Duodenal mucosa (tissue), 2 donors: ENCODE data around the gene AOAH.
A peak's percentile ranks its signal among the peaks of the same experiment; 100 is the strongest.
"Not testable (repeated sequence)": the region's sequence is repeated elsewhere in the genome, so short reads cannot be mapped to it uniquely, and the experiment has no call there.

Experiments used
- H3K27ac ChIP-seq: one replicate; pipeline ENCODE4 v1.7.0; 2013; ENCODE audit warnings: low read depth, low read length
- H3K27me3 ChIP-seq, 2 donors: one replicate each; pipeline ENCODE4 v1.7.0; 2013; ENCODE audit warnings: low read length in 2 of 2, control low read depth in 1 of 2; ENCODE audit not compliant: insufficient read depth in 2 of 2, control insufficient read depth in 1 of 2
- H3K36me3 ChIP-seq, 2 donors: one replicate each; pipeline ENCODE4 v1.7.0; 2013; ENCODE audit warnings: low read length in 2 of 2, control low read depth in 1 of 2; ENCODE audit not compliant: insufficient read depth in 2 of 2, control insufficient read depth in 1 of 2
- H3K4me1 ChIP-seq, 2 donors: one replicate each; pipeline ENCODE4 v1.7.0; 2013; ENCODE audit warnings: low read length in 2 of 2, control low read depth in 1 of 2; ENCODE audit not compliant: insufficient read depth in 2 of 2, control insufficient read depth in 1 of 2
- H3K4me3 ChIP-seq, 2 donors: one replicate each; pipeline ENCODE4 v1.7.0; 2013; ENCODE audit warnings: low read length in 2 of 2, low read depth in 1 of 2
- H3K9ac ChIP-seq, 2 donors: one replicate each; pipeline ENCODE4 v1.7.0; 2013; ENCODE audit warnings: low read length in 2 of 2, low read depth in 1 of 2
- H3K9me3 ChIP-seq, 2 donors: one replicate each; pipeline ENCODE4 v1.7.0; 2013; ENCODE audit warnings: low read length in 2 of 2, control low read depth in 1 of 2; ENCODE audit not compliant: control insufficient read depth in 1 of 2

Gene AOAH

GRCh38 chr7:36726311-36726710 lies 2.0 kb upstream of the AOAH start:
- no peaks in the 10 kb centered on the region for H3K27me3 ChIP-seq
- no peak overlapping the region for H3K27ac ChIP-seq
- no peaks in the 10 kb centered on the region for H3K36me3 ChIP-seq
- H3K4me1 ChIP-seq, result peaks cover 10 to 13% of the 10 kb centered on the region in 2 donors
- H3K9me3 ChIP-seq, result no peaks in the 10 kb centered on the region
- H3K4me3 ChIP-seq, result no peak overlapping the region
- no peak overlapping the region for H3K9ac ChIP-seq

GRCh38 chr7:36724996-36725395 lies 702 bp upstream of the AOAH start:
- Histone ChIP-seq H3K4me3 (no peak overlapping the region), H3K36me3 (no peaks in the 10 kb centered on the region), H3K9ac (no peak overlapping the region), H3K4me1 (peaks cover 10 to 13% of the 10 kb centered on the region in 2 donors), H3K27ac (no peak overlapping the region), H3K9me3 (no peaks in the 10 kb centered on the region), H3K27me3 (no peaks in the 10 kb centered on the region)

- Histone ChIP-seq H3K27me3 (no peaks in the 10 kb centered on the region), H3K27ac (no peak overlapping the region), H3K9me3 (no peaks in the 10 kb centered on the region), H3K9ac (peak overlapping the region in 1 of 2 donors; percentile 14), H3K4me1 (peaks cover 13 to 17% of the 10 kb centered on the region in 2 donors), H3K4me3 (peak overlapping the region; percentile 46 to 53), H3K36me3 (no peaks in the 10 kb centered on the region)
Observed at GRCh38 chr7:36723291-36723690, 1.0 kb downstream of the AOAH start.

GRCh38 chr7:36719083-36719632 lies 5.1 kb downstream of the AOAH start:
- H3K9me3 ChIP-seq, result no peaks in the 10 kb centered on the region
- H3K27ac ChIP-seq, result no peak overlapping the region
- no peaks in the 10 kb centered on the region for H3K36me3 ChIP-seq
- H3K4me3 ChIP-seq, result no peak overlapping the region
- H3K9ac ChIP-seq, result no peak overlapping the region
- no peaks in the 10 kb centered on the region for H3K27me3 ChIP-seq
- peaks cover 3 to 5% of the 10 kb centered on the region in 2 donors for H3K4me1 ChIP-seq

GRCh38 chr7:36717586-36717985 lies 6.7 kb downstream of the AOAH start:
- Histone ChIP-seq H3K4me1 (peaks cover 3 to 5% of the 10 kb centered on the region in 2 donors), H3K4me3 (no peak overlapping the region), H3K9ac (no peak overlapping the region), H3K9me3 (no peaks in the 10 kb centered on the region), H3K36me3 (no peaks in the 10 kb centered on the region), H3K27ac (no peak overlapping the region), H3K27me3 (no peaks in the 10 kb centered on the region)

- H3K27ac ChIP-seq, H3K4me3 ChIP-seq, H3K36me3 ChIP-seq, H3K9ac ChIP-seq, H3K4me1 ChIP-seq, H3K9me3 ChIP-seq, H3K27me3 ChIP-seq: not testable (repeated sequence)
Observed at GRCh38 chr7:36716802-36717201, 7.5 kb downstream of the AOAH start.

- Histone ChIP-seq H3K36me3 (no peaks in the 10 kb centered on the region), H3K4me1 (peaks cover 10 to 24% of the 10 kb centered on the region in 2 donors), H3K9ac (no peak overlapping the region), H3K27ac (no peak overlapping the region), H3K27me3 (no peaks in the 10 kb centered on the region), H3K4me3 (no peak overlapping the region), H3K9me3 (no peaks in the 10 kb centered on the region)
Observed at GRCh38 chr7:36712015-36712414, 12.3 kb downstream of the AOAH start.

- Histone ChIP-seq H3K27ac (no peak overlapping the region), H3K4me3 (no peak overlapping the region), H3K9me3 (peaks cover 3 to 6% of the 10 kb centered on the region in 2 donors), H3K36me3 (no peaks in the 10 kb centered on the region), H3K27me3 (no peaks in the 10 kb centered on the region), H3K9ac (no peak overlapping the region), H3K4me1 (peaks cover 10 to 24% of the 10 kb centered on the region in 2 donors)
Observed at GRCh38 chr7:36711256-36711655, 13.0 kb downstream of the AOAH start.

- Histone ChIP-seq H3K4me1 (peaks cover 10 to 24% of the 10 kb centered on the region in 2 donors), H3K9me3 (peaks cover 4 to 9% of the 10 kb centered on the region in 2 donors), H3K4me3 (no peak overlapping the region), H3K36me3 (no peaks in the 10 kb centered on the region), H3K9ac (no peak overlapping the region), H3K27ac (no peak overlapping the region), H3K27me3 (no peaks in the 10 kb centered on the region)
Observed at GRCh38 chr7:36710186-36710791, 14.0 kb downstream of the AOAH start.

GRCh38 chr7:36708767-36709166 lies 15.5 kb downstream of the AOAH start:
- H3K36me3 ChIP-seq, result no peaks in the 10 kb centered on the region
- H3K9ac ChIP-seq, result no peak overlapping the region
- H3K4me3 ChIP-seq, result no peak overlapping the region
- no peak overlapping the region for H3K27ac ChIP-seq
- no peaks in the 10 kb centered on the region for H3K27me3 ChIP-seq
- peaks cover 4 to 9% of the 10 kb centered on the region in 2 donors for H3K9me3 ChIP-seq
- peaks cover 10 to 24% of the 10 kb centered on the region in 2 donors for H3K4me1 ChIP-seq
